IMR-90 (cell line): ENCODE data around the gene MYO7B. TPM values are rescaled to one million over a fixed set of nuclear protein-coding genes. Genes with fewer than 3 reads are reported as not detected.

Experiments
- ATAC-seq: fragments of 200-7000 bp; cut with Tn5 transposase; 2 replicates; pipeline ENCODE4 v1.9.1; 2020; ENCODE audit warnings: low read depth, mild to moderate bottlenecking, moderate library complexity
- BruUV-seq: library from RNA; stranded (reverse); fragments of 400-500 nt; replicated peaks from 2 replicates; lab custom pipeline; 2021; lab: Mats Ljungman, UMichigan
- CTCF ChIA-PET: fragments of 300-600 bp; formaldehyde crosslinking; extraction: SDS; loops from one replicate; lab custom pipeline; 2021; ENCODE audit warnings: antibody characterized with exemption; lab: Yijun Ruan, JAX
- POLR2A ChIA-PET: fragments of 300-600 bp; sonication (Branson Sonifier 250); formaldehyde crosslinking; loops from one replicate; lab custom pipeline; 2022; ENCODE audit warnings: antibody characterized with exemption; ENCODE audit not compliant: unreplicated experiment; lab: Charles Lee
- DNase-seq: peaks from one replicate; pipeline ENCODE4 v3.0.0; 2013
- H2AFZ ChIP-seq: replicated peaks from 2 replicates; pipeline ENCODE3; 2013; ENCODE audit warnings: low read length, mild to moderate bottlenecking; ENCODE audit not compliant: poor library complexity
- H2AK5ac ChIP-seq: 2 replicates; pipeline ENCODE4 v1.6.1; 2013; ENCODE audit warnings: low read depth, low read length, inconsistent platforms
- H2AK9ac ChIP-seq: replicated peaks from 2 replicates; pipeline ENCODE3; 2013; ENCODE audit warnings: mild to moderate bottlenecking, low read depth, low read length, moderate library complexity; ENCODE audit not compliant: poor library complexity
- H2BK120ac ChIP-seq: 2 replicates; pipeline ENCODE4 v1.6.1; 2013; ENCODE audit warnings: low read depth, low read length, inconsistent platforms
- H2BK15ac ChIP-seq: 3 replicates; pipeline ENCODE4 v1.6.1; 2013; ENCODE audit warnings: low read depth, low read length, inconsistent platforms
- H2BK20ac ChIP-seq: 2 replicates; pipeline ENCODE4 v1.6.1; 2013; ENCODE audit warnings: low read depth, mild to moderate bottlenecking, inconsistent platforms, low read length, moderate library complexity
- H2BK5ac ChIP-seq: 2 replicates; pipeline ENCODE4 v1.6.1; 2013; ENCODE audit warnings: mild to moderate bottlenecking, low read depth, low read length, inconsistent platforms; ENCODE audit not compliant: poor library complexity, severe bottlenecking
- H3K14ac ChIP-seq: replicated peaks from 2 replicates; pipeline ENCODE4 v1.6.1; 2013; ENCODE audit warnings: low read depth, low read length, inconsistent platforms
- H3K18ac ChIP-seq: 2 replicates; pipeline ENCODE4 v1.6.1; 2013; ENCODE audit warnings: low read depth, low read length, control low read depth
- H3K23ac ChIP-seq: 2 replicates; pipeline ENCODE4 v1.6.1; 2013; ENCODE audit warnings: low read depth, low read length, inconsistent platforms
- H3K27ac ChIP-seq: 2 replicates; pipeline ENCODE4 v1.5.1; 2013; ENCODE audit warnings: mild to moderate bottlenecking, control low read depth, low read length; ENCODE audit not compliant: insufficient read depth
- H3K27me3 ChIP-seq: 2 replicates; pipeline ENCODE4 v1.6.1; 2013; ENCODE audit warnings: low read length; ENCODE audit not compliant: control insufficient read depth, insufficient read depth
- H3K36me3 ChIP-seq: 2 replicates; pipeline ENCODE4 v1.6.1; 2013; ENCODE audit warnings: low read length, mixed read lengths; ENCODE audit not compliant: control insufficient read depth, insufficient read depth
- H3K4ac ChIP-seq: 2 replicates; pipeline ENCODE4 v1.6.1; 2013; ENCODE audit warnings: low read depth, low read length, inconsistent platforms
- H3K4me1 ChIP-seq: 2 replicates; pipeline ENCODE4 v1.6.1; 2013; ENCODE audit warnings: low read length, mixed read lengths; ENCODE audit not compliant: control insufficient read depth, insufficient read depth
- H3K4me2 ChIP-seq: 2 replicates; pipeline ENCODE4 v1.6.1; 2013; ENCODE audit warnings: low read depth, mild to moderate bottlenecking, control low read depth, low read length, moderate library complexity
- H3K4me3 ChIP-seq: 2 replicates; pipeline ENCODE4 v1.5.1; 2013; ENCODE audit warnings: low read depth, mild to moderate bottlenecking, control low read depth, low read length, moderate library complexity; ENCODE audit not compliant: insufficient read depth
- H3K56ac ChIP-seq: 2 replicates; pipeline ENCODE4 v1.6.1; 2013; ENCODE audit warnings: low read length, inconsistent platforms; ENCODE audit not compliant: insufficient read depth; ENCODE audit errors: extremely low read depth
- H3K79me1 ChIP-seq, 2 experiments: 2 replicates each; pipeline ENCODE4 v1.6.1; 2013; ENCODE audit warnings: low read length in 2 of 2, inconsistent platforms in 1 of 2, low read depth in 1 of 2
- H3K9ac ChIP-seq: 2 replicates; pipeline ENCODE4 v1.6.1; 2013; ENCODE audit warnings: low read depth, low read length, control low read depth
- H3K9me1 ChIP-seq: 2 replicates; pipeline ENCODE4 v1.6.1; 2013; ENCODE audit warnings: low read length, inconsistent platforms; ENCODE audit not compliant: insufficient read depth
- H3K9me3 ChIP-seq: 2 replicates; pipeline ENCODE4 v1.6.1; 2013; ENCODE audit warnings: low read length; ENCODE audit not compliant: control insufficient read depth, insufficient read depth
- H4K20me1 ChIP-seq: 2 replicates; pipeline ENCODE4 v1.6.1; 2013; ENCODE audit warnings: low read length, inconsistent platforms; ENCODE audit not compliant: insufficient read depth
- H4K5ac ChIP-seq: 2 replicates; pipeline ENCODE4 v1.6.1; 2013; ENCODE audit warnings: mild to moderate bottlenecking, low read depth, low read length, control low read depth
- H4K8ac ChIP-seq, 2 experiments: 2 replicates each; pipeline ENCODE4 v1.6.1; 2013; ENCODE audit warnings: low read depth in 2 of 2, low read length in 2 of 2, control low read depth in 1 of 2, inconsistent platforms in 1 of 2
- H4K91ac ChIP-seq: 2 replicates; pipeline ENCODE4 v1.6.1; 2013; ENCODE audit warnings: low read depth, low read length, inconsistent platforms; ENCODE audit not compliant: insufficient read depth
- MXI1 ChIP-seq: IDR thresholded peaks from 2 replicates; pipeline ENCODE4 v1.6.1; 2012; ENCODE audit warnings: low read depth, mild to moderate bottlenecking, low read length, moderate library complexity, borderline replicate concordance
- POLR2A ChIP-seq: IDR thresholded peaks from 2 replicates; pipeline ENCODE4 v1.6.1; 2012; ENCODE audit warnings: mild to moderate bottlenecking, low read depth, low read length
- dilution Hi-C: fragments of 300-500 bp; cut with HindIII; formaldehyde crosslinking; loops from one replicate; pipeline ENCODE4 v1.14.3; 2018; ENCODE audit warnings: low sequenced_read_pairs; ENCODE audit not compliant: unreplicated experiment
- in situ Hi-C: fragments of 300-500 bp; cut with MboI; formaldehyde crosslinking; loops from 3 replicates; pipeline ENCODE4 v1.14.3; 2019; ENCODE audit warnings: low sequenced_read_pairs, inconsistent platforms, mixed read lengths
- intact Hi-C: fragments of 100-400 bp; cut with micrococcal nuclease; formaldehyde crosslinking; loops from 2 replicates; pipeline ENCODE4 v1.10.0; 2022
- polyA plus RNA-seq, 3 experiments: library from polyadenylated mRNA; depleted of rRNA; stranded (reverse); fragments of >200 nt; gene quantifications; 2 replicates each; pipeline ENCODE4 v1.2.3, GENCODE V29; 2012; ENCODE audit warnings: low replicate concordance in 1 of 3
- total RNA-seq: library from RNA; depleted of rRNA; stranded (reverse); fragments of >200 nt; gene quantifications from 2 replicates; pipeline ENCODE4 v1.2.3, GENCODE V29; 2012

MYO7B gene
- total and polyA plus RNA-seq, 2 of the 4 experiments (the other 2 are of a cell fraction): 0.18 to 0.46 TPM

DNA sequence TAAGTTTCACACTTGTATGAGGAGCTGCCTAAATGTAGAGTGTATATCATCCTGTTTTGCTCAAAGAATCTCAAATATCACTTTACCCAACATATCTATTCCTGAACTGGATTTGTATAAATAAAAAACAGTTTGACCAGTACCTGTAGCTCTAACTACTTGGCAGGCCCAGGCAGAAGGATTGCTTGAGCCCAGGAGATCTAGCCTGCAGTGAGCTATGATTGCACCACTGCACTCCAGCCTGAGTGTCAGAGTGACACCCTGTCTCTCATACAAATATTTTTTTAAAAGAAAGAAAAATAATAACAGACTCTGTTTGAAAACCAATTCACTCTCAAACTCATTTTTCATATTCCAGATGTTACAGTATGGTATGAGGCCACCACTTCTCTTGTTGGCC is 147.6 kb downstream of the MYO7B start:
- Histone ChIP-seq H3K56ac (no peak overlapping the region), H4K20me1 (no peaks in the 10 kb centered on the region), H3K27ac (no peak overlapping the region), H2AK5ac (no peak overlapping the region), H3K4me1 (peaks cover 4% of the 10 kb centered on the region), H3K9ac (no peak overlapping the region), H3K4me2 (no peak overlapping the region), H3K23ac (no peak overlapping the region), H3K79me1 (no peaks in the 10 kb centered on the region), H2AK9ac (no peak overlapping the region), H2BK120ac (no peak overlapping the region), H4K5ac (no peak overlapping the region), H2BK5ac (no peak overlapping the region), H3K36me3 (no peaks in the 10 kb centered on the region), H3K4ac (no peak overlapping the region), H2AFZ (no peak overlapping the region), H3K9me3 (no peaks in the 10 kb centered on the region), H2BK15ac (no peak overlapping the region), H3K4me3 (no peak overlapping the region), H3K18ac (no peak overlapping the region), H2BK20ac (no peak overlapping the region), H4K8ac (no peak overlapping the region), H3K14ac (no peak overlapping the region), H4K91ac (no peak overlapping the region), H3K9me1 (peaks cover 5% of the 10 kb centered on the region; the same call in 1 of the 2 replicates), H3K27me3 (peaks cover 9% of the 10 kb centered on the region)
- ATAC-seq (peak; percentile 39), DNase-seq (no peak)
- ChIA-PET CTCF (no interaction called here), POLR2A (interaction anchor here (1.1 kb wide), 1 partner anchor 10 kb away, joined by 3 read pairs; no protein-coding TSS in a partner anchor)
- BruUV-seq: no TSS peak
- TF ChIP-seq POLR2A: no peak
- TF ChIP-seq MXI1: no peak
- dilution Hi-C loops: no loop called here
- intact Hi-C loops: no loop called here
- in situ Hi-C loops: no loop called here
